Raji (cell line): ENCODE measurements around the gene FAP.

Experiments used
- POLR2A ChIP-seq: IDR thresholded peaks from 2 replicates; pipeline ENCODE4 v1.6.1; 2011; ENCODE audit warnings: low read depth, low read length, control low read depth; ENCODE audit not compliant: insufficient read depth

FAP gene

DNA sequence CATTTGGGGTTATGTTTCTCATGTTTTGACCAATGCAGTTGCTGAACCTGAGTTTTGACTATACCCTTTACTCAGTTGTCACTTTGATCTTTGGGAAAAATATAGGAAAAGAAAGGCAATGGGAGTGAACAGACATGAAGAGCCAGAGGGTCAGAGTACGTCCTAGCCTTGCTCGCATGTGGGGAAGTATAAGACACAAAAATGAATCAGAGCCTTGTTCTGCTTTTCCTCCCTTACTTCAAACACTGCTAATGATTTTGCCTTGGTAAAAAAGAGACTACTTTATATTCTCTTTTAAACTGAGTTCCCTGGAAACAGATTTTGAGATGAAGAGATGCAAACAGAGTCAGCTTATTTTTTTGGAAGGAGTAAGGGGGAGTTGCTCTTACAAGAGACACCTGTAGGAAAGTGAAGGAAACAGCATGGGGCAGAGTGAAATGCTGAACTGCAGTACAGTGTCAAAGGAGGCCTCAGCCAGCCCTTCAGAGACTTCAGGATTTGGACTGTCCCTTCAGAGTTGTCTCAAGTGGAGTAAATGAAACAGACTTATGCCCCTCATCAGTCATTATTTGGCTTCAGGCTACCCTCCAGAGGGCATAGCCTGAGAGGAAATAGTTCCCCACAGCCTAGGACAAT lies 11.1 kb upstream of the FAP start:
- no peak for TF ChIP-seq POLR2A

DNA sequence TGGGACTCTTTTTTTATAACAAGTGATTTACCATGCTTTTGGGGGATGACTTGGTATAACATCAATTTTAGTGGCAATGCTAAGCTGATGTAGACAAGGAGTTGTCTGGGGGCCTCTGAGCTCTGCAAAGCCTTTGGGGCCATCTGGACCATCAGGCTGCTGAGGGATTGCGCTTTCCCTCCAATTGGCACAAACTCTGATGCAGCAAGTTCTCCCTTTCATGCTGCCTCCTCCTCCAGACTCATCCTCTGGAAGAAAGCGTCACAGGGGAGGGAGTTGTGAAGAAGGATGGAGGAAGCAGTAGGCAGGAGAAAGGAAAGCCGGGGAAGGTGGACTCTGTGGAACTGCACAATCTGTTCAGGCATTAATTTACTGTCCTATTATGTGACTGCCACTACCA lies 10.2 kb upstream of the FAP start:
- no peak for TF ChIP-seq POLR2A

DNA sequence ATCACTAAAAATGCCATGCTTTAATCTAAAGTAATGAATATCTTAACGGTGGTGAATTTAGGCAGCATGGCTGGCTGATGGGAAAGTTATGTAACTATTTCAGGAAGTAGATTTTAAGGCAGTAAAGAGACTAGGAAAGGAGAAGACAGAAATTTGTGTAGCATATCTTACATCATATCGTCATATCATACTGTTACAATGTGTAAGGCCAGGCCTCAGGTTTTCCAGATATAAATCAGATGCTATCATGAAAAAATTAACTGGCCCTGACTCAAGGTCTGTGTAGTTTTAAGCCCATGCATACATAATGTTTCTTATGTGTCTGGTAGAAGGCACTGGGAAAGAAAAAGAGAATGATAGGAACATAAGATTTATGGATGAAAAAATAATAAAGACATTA lies 8.9 kb upstream of the FAP start:
- no peak for TF ChIP-seq POLR2A

DNA sequence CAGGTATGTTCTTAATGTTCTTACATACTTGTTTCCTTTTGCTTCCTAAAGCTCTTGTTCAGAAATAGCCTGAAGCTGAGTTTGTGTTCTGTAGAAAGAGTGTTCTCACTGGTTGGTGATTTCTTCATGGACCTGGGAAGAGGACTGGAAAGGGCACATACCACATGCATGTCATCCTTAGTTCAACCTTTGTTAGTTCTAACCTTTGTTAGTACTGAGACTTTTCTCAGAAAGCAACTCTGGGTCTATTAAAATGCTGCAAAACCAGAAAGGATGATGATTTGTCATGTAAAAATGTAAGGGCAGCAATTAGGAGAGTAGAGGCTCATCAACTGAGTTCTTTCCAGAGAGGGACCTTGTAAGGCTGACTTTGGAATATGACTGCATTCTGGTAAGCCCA lies 2.5 kb upstream of the FAP start:
- TF ChIP-seq POLR2A = no peak

DNA sequence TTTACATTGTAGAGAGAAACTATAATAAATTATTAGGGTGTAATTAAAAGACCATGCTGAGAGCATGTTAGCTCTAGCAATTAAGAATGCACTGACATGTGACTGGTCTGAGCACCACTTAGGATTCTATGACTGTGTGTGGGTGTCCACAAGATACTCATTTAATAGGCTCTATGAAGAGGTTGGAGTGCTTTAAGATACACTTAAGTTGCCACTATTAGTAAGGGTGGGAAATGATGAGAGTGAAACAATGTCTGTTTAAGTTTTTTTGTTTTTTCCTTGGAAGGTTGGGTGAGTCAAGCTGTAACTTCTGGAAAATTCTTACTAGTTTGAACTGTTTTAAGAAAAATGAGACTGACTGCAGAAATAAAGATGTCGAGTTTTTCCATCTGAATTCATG lies 1.8 kb upstream of the FAP start:
- TF ChIP-seq POLR2A = no peak

DNA sequence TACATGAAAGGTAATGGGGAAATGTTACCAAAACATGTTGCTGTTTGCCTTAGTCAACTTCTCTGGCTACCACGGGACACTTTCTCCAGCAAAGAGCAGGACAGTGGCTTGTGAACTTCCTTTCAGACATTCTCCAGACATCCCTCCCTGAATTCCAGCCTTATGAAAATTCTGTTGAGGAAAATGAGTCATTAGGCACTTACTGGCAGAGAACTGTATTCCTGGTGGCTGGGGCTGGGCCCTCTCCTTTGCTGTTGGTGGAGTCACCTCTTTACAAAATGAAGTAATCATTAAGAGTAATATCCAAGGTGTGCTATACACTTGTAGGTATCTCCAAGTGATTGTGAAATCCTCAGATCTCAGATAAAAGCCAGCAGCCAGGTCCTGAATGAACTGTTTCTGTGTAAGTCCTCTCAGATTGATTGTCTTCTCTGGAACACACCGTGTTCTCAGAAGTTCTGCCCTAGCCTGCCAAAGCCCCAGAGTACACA lies 1.3 kb upstream of the FAP start:
- no peak for TF ChIP-seq POLR2A

DNA sequence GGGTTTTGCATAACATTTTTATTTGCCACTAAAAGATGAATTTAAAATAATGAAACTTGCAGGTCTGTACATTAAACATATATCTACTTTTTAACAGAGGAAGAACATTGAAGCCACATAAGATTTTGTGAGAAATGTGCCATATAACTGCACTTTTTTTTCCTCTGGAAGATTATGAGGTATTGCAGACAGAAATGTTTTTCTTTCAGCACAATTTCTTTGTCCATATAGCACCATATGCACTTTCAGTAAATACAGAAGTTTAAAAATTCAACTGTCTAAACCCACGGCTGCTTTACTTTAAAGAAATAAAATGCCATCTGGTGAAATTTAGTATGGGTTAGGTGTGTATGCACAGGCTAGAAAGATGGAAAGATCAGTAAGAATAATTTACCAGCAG lies 470 bp upstream of the FAP start:
- TF ChIP-seq POLR2A = no peak

DNA sequence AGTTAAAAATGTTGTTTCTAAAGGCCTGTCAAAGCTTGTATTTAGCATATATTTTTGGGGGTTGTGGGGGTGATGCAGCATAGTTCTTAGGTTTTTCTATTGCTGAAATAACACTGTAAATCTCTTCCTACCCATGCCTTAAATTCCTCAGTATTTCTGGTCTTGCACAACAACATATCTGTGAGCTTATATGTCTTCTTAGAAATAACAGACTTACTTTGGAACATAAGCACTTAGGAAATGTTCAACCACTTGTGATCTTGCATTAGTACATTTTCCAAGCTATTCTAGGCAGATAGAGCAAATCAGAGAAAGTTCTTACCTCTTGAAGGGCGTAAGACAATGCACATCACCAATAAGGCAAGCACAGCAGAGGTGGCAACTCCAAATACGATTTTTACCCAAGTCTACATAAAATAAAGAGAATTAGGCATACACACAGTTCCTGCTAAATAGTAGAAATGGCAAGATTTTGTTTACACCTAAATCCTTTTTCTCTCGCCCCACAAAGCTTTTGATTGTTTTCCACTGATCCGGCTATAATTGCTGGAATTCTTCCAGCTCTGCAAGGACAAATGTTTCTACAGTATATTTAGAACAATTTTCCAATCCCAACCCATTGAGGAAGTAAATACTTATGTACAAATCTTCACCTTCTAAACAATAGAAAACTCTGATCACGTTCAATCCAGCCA lies 512 bp downstream of the FAP start:
- TF ChIP-seq POLR2A = no peak

DNA sequence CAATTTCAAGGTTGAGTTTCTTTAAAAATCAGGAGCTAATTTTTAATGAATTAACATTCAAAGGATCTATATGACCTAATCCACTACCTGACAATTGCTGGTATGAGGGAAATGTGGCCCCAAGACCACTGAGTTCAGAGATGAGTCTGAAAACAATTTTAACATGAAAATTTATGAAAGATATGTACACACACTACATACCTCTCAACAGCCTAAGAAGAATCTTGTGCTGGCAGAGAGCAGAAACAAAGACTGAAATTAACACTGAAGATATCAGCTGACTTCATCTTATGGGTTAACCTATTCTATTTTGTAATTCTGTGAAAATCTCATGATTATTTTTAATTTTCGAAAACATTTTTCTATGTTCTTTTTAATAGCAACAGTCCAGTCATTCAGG lies 1.7 kb downstream of the FAP start:
- no peak for TF ChIP-seq POLR2A

DNA sequence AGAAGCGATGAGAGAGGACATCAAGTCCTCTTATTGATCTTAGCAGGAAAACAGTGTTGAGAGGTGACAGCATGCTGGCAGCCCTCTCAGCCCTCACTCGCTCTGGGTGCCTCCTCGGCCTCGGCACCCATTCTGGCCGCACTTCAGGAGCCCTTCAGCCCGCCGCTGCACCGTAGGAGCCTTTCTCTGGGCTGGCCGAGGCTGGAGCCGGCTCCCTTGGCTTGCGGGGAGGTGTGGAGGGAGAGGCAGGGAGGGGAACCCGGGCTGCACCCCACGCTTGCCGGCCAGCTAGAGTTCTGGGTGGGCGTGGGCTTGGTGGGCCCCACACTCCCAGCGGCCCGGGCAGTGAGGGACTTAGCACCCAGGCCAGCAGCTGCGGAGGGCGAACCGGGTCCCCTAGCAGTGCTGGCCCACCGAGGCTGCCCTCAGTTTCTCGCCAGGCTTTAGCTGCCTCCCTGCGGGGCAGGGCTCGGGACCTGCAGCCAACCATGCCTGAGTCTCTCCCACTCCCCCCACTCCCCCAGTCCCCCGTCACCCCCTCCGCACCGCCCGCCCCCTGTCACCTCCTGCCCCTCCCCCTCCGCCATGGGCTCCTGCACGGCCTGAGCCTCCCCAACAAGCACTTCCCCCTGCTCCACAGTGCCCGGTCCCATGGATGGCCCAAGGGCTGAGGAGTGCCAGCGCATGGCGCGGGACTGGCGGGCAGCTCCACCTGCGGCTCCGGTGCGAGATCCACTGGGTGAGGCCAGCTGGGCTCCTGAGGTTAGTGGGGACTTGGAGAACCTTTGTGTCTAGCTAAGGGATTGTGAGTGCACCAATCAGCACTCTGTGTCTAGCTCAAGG lies 8.4 kb downstream of the FAP start:
- no peak for TF ChIP-seq POLR2A

DNA sequence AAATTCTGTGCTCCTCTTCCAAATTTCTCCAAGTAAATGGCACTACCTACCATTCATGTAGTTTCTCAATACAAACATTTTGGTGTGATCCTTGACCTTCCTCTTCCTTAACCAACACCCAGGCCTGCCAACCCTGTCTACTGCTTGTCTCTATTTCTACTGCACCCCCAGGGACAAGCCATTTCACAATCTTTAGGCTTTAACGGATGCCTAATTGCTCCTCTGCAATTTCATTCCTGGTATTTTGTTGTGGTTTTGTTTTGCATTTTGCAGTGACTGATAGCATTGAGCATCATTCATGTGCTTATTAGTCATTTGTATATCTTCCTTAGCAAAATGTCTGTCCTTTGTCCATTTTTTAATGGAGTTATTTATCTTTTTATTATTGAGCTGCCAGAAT lies 10.0 kb downstream of the FAP start:
- TF ChIP-seq POLR2A = no peak

DNA sequence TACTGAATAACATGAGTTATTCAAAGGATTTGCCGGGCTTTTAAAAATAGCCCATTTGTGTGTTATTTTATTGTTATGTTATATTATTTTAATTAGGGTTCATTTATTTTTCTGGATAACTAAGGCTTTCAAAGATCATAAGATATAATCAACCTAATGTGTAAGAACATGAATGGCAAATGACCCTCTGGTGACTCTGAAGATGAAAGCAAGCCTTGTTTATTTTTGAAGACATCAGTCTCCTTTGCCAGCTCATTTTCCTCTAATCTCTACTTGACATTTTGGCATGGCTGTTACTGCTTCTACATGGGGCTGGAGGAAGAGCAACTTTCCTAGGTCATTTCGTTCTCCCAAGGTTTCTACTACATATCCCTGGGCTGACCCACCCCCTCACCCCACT lies 10.6 kb downstream of the FAP start:
- no peak for TF ChIP-seq POLR2A

DNA sequence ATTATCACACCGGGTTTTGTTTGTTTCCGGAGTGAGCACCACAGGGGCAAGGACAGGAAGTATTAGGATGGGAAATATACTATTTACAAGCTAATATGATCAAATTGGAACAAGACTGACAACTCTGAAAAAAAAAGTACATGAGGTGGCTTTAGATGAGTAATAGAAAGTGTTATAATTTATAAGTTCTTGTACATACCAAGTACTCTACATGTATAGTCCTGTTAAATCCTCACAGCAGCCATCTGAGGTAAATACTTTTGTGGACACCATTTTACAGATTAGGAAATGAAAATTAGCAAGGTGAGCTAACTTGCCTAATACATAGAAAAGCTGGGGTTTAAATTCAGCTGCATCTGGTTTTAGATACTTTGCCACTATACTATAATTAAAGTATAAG lies 11.2 kb downstream of the FAP start:
- no peak for TF ChIP-seq POLR2A

DNA sequence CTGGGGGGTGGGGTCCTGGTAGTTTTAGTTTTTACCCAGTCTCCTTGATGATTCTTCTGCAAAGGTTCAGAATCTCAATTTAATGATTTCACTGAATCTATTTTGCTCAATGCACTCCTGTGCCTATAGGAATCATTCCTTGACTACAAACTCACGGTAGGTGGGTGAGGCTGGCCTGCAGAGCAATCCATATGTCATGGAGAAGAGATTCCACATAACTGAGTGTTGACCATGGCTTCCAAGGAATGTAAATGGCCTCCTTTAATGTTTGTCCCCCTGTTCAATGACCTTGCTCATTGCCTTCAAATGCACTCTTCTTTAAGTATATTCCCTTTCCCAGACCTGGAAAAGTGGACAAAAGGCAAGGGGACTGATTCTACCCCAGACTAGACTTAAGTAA lies 12.5 kb downstream of the FAP start:
- no peak for TF ChIP-seq POLR2A

DNA sequence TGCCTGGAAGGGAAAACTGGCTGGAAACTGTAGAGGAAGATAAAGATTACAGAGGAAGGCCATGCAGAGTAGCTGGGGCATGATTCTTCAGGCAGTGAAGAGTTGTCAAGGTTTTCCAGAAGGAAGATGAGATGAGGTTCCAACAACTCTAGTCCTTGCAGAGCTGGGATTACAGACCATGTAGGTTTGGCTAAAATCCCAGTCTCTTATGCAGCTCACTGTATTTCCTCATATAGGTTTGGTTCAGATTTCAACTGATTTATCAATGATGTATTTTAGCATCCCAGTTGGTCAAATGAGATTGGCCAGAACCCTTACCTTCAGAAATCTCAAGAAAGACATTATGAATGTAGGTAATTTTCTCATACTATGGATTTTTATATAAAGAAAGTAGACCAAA lies 16.4 kb downstream of the FAP start:
- no peak for TF ChIP-seq POLR2A

DNA sequence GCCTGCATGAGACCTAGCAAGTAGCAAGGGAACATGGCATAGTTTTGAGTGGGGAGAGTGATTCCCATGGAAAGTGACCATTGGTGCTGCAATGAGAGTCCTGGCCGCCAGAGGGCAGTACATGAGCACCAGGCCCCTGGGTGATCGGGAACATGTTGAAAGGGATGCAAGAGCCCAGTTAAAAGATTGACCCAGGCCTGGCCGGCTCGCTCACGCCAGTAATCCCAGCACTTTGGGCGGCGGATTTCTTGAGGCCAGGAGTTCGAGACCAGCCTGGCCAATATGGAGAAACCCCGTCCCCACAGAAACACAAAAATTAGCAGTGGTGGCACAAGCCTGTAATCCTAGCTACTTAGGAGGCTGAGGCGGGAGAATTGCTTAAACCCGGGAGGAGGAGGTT lies 22.2 kb downstream of the FAP start:
- no peak for TF ChIP-seq POLR2A
